ENCODE measurements around the gene TBC1D22A.

- TF ChIP-seq POLR2A (IDR thresholded peaks at IDR 0.05; ENCODE audit: low read length) (no peak), GATA1 (IDR thresholded peaks at IDR 0.05; ENCODE audit: low read depth, low read length) (no peak)
These were observed 18.0 kb downstream of the TBC1D22A start for GRCh38 chr22:46780453-46780852.
